Inflammatory macrophage treated with lipopolysaccharide for 1 hour (primary cell): Measurements from ENCODE around the gene TYW1.
"Not testable (repeated sequence)": the region's sequence is repeated elsewhere in the genome, so short reads cannot be mapped to it uniquely, and the experiment has no call there.

Source experiments
- DNase-seq, 2 donors: peaks; one replicate each; pipeline ENCODE4 v3.0.0-alpha.2; 2020 to 2022

TYW1 gene

DNA sequence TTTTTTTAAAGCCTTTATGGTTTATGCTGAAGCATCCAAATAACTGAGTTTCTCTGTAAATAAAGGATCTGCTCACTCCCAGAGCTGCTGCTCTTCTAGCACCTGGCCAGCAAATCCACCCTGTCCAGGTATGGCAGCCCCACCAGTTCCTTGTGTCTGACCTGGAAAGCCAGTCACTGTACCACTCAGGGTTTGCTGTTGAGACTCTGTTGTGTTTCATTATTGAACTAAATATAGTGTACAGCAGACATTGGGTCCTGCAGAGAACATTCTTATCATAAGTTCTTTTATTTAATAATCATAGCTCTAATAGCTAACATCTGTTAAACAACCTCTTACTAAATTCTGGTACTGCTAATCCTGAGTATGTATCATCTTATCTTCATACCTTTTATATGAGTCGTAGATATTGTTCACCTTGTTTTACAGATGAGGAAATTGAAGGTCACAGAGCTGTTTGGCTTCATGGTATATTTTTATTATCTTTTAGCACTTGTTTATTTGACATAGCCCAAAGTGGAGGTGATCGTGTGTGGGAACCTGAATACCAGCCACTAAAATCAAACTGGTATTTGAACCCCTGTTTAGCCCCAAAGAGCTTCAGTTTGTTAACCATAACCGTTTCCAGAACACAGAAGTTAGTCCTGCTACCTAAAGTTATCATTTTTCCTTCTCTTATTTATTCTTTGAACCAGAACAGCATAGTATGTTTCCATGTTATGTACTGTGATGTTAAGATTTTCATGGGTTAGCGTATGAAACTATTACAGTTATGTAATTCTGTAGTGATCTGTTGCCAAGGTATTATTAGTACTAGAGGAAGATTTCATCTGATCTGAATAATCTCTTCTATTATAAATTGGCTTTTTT, 139.2 kb downstream of the TYW1 start:
- not testable (repeated sequence) for DNase-seq

DNA sequence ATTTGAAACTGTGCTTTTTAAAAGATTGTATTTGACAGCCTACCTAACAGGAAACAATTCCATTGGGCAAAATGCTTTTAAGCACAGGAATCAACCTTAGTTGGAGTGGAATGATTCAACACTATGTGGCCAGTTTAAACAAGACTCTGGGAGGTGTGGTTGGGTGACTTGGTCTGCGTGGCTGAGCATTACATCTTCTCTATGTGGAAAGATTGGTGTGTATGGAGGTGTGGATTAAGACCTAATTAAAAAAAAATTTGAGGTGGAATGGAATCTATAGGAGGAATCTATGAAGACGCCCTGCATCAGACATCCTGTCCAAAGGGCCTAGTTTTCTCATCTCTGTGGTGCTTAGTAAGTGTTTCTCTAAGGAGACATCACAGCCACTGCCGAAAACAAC, 140.9 kb downstream of the TYW1 start:
- not testable (repeated sequence) for DNase-seq

DNA sequence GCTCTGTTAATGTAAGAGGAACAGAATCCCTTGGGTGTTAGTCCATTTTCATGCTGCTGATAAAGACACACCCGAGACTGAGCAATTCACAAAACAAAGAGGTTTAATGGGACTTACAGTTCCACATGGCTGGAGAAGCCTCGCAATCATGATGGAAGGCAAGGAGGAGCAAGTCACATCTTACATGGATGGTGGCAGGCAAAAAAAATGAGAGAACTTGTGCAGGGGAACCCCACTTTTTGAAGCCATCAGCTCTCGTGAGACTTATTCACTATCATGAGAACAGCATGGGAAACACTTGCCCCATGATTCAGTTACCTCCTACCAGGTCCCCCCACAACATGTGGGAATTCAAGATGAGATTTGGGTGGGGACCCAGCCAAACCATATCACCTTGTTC, 143.2 kb downstream of the TYW1 start:
- not testable (repeated sequence) for DNase-seq

DNA sequence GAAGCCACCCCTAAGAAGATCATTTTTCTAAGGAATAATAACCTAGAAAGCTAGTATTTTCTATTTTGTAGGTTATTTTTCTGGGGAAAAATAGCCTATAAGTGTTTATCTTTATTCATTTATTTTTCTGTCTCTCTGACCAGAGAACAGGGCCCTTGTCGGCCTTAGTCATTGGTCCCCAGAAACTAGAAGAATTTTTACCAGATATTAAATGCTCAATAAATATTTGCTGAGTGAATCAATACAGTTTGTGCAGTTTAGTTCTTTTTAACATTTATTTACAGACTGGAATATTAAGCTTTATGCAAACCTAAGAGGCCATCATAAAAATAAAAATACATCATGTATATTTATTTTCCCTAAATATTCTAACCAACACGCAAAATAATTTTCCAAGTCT, 144.4 kb downstream of the TYW1 start:
- DNase-seq = not testable (repeated sequence)

DNA sequence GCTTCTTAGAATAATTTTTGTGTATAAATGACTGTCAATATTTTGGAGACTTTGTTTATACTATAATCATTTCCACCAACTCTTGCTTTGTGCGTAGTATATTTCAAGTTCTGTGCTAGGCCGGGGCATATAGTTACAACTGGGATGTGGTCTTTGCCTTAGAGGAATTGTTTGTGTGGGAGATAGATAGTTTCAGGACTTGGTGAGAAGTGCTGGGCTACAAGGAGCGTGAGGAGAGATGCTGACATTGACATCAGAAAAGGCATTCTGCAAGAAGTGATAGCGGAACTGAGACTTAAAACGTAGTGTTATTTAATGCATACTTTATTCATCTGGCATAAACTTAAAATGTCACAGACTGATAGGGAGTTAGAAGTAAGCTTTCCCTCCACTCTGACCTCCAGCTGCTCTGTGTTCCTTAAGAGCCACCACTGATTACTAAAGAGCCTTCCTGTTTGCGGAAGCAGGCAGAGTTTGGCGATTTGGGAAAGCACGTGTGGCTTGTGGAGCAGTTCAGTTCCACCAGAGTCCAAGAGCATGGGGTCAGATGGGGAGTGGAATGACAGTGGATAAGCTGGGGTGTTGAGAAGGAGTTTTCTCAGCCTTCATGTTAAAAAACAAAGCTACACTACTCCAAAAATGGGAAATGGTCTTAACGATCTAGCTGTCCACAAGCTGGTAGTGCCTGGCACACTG, 146.6 kb downstream of the TYW1 start:
- peak in 1 of 2 donors; percentile 25 for DNase-seq

DNA sequence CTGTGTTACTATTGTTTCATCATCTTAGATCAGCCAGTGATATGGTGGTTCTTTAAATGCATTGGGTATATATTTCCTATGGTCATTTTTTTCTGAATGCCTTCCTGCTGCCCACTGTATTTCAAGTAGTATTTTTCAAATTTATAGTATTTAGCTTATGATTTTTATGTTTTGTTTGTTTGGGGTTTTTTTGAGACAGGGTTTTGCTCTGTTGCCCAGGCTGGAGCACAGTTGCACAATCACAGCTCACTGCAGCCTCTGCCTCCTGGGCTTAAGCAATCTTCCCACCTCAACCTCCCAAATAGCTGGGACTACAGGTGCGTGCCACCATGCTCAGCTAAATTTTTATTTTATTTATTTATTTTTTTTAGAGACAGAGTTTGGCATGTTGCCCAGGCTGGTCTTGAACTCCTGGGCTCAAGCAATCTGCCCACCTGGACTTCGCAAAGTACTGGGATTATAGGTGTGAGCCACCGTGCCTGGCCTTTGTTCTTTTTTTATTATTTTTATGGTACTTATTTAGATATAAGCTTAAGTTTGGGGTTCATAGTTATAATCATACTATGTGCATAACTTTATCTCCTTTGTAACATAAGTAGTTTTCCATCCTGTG, 149.1 kb downstream of the TYW1 start:
- DNase-seq = not testable (repeated sequence)

DNA sequence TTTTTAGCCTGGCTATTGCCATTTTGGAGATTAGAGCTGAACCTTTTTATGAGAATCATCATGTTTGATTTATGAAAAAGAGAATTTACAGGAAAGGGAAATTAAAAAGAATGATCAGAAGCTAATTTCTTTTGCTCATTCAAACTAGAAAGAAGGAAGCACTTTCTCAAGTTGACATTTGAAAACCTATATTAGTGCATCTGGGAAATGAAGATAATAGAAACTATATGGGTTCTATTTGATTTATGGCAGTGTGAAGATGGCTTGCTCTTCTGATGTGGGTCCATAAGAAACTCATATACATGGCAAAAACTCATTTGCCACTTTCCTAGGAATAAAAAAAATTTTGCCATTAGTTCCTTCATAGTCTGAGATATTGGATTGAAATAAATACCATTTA, 152.5 kb downstream of the TYW1 start:
- DNase-seq = not testable (repeated sequence)

DNA sequence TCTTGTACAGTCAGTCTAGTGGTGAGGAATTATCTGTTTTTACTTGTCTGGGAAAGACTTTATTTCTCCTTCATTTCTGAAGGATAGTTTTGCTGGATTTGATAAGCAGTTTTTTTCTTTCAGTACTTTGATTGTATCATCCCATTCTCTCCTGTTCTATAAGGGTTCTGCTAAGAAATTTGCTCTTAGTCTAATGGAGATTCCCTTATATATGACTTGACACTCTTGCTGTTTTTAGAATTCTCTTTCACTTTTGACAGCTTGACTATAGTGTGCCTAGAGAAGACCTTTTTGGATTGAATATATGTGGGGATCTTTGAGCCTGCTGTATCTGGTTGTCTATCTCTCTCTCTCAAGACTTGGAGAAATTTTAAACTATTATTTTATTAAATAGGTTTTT, 157.7 kb downstream of the TYW1 start:
- not testable (repeated sequence) for DNase-seq

DNA sequence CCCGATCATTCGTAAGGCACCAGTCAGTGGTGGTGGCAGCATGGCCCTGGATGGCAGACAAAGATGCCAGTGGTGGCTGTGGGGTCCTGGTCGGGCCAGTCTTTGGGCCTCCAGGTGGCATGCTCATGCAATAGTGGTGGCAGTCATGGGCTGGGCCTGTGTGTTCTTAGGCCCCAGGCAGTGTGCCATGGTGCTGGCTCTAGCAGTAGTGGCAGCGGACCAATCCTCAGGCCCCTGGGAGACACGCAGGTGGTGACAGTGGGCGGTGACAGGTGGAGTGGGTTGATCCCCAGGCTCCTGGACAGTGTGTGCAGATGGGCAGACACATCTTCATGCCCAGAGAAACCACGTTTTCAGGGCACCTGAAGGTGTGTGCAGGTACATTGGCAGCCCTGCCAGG, 159.4 kb downstream of the TYW1 start:
- not testable (repeated sequence) for DNase-seq

DNA sequence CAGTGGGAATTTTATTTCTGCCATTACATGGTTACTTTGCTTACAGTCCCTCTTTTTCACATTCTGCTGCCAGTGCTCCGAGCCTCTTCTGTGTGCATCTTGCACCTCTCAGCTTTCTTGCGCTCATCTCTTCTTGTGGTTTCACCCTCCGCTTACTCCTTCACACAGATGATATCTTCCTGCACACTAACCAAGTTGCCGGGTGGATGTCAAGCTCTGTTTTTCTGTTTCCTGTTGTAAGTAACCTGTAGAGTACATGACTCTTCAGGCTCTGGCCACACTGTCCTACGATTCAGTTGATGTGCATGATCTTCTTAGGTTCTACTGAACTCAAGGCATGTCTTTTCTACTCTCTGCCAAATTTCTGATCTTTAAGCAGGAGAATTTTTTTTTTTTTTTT, 166.7 kb downstream of the TYW1 start:
- DNase-seq = not testable (repeated sequence)

DNA sequence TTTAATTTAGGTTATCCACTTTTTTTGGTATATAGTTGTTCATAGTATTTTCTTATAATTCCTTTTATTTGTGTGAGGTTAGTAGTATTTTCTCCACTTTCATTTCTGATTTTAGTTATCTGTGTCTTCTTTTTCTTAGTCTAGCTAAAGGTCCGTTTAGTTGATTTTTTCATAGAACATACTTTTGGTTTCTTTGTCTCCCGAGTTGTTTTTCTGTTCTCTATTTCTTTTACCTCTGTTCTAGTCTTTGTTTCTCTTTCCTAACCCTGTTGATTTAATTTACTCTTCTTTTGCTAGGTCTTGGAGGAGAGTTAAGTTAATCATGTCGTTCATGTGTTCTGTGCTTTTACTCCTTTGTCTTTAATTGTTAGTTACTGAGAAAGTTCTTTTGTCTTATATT, 174.5 kb downstream of the TYW1 start:
- DNase-seq = not testable (repeated sequence)

DNA sequence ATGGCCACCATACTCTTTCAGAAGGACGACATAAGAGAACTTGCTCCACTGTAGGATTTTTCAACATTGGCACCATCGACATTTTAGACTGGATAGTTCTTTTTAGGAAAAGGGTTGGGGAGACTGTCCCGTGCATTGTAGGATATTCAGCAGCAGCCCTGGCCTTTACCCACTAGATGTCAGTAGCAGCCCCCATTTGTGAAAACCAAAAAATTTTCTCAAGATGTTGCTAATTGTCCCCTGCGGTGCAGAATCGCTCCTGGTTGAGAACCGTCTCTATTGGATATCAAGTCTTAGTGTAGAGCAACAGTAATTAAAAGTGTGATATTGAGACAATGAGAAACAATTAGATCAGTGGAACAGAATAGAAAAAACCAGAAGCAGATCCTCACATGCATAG, 180.1 kb downstream of the TYW1 start:
- DNase-seq = not testable (repeated sequence)

DNA sequence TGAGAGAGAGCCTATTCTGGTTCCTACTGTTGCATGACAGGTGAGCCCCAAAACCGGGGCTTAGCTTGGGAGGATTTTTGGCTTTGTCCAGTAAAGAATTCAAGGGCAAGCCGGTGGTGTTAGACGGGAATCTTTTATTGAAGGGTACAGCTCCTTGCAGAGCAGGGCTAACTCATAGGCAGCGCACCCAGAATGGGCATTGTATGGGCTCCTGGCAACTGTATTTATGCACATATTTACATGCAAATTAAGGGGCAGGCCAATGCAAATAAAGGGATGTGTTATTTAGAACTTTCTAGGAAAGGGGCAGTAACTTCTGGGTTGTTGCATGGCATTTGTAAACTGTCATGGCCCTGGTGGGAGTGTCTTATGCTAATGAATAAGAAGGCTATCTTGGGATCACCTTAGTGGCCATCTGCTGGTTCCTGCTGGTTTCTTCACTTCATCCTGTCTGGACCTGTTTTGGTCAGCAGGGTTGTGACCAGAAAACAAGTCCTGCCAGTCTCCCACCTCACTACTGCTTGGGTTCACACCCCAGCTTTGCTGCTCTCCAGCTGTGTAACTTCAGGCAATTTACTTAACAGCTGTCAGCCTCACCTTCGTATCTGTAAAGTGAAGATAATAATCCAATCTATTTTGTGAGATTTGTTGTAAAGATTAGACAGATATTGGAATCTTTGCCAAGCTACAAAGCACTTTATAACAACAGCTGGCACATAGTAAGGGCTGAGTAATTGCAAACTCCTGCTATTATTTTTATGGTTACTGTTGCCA, 182.5 kb downstream of the TYW1 start:
- DNase-seq = not testable (repeated sequence)

DNA sequence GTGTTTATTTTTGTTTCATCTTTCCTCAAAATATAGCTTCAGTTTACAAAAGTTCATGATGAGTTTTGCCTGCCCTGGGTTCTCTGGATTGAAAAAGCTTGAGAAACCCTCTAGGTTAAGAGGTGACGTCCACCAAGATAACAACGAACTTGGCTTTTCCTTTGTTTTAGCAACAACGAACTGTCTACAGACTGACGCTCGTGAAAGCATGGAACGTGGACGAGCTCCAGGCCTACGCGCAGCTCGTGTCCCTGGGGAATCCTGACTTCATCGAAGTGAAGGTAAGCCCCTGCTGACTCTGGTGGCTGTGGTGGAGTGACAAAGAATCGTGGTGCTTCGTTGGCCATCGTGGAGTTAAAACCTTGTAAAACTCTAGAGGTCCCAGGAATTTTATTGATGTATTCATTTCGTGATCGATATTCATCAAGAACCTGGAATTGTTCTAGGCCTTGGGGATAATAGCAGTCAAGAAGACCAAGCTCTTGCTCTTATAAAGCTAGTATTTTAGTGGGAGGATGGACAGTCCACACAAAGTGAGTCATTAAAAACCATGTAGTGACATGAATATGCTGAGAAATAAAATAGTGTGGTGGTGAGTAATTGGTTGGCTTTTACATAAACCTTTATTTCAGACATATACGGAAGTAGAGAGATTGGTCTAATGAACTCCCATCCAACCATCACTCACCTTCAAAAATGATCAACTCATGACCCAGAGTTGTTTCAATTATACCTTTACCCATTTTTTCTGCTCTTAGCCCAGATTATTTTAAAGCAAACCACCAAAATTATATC, 186.5 kb downstream of the TYW1 start:
- not testable (repeated sequence) for DNase-seq

DNA sequence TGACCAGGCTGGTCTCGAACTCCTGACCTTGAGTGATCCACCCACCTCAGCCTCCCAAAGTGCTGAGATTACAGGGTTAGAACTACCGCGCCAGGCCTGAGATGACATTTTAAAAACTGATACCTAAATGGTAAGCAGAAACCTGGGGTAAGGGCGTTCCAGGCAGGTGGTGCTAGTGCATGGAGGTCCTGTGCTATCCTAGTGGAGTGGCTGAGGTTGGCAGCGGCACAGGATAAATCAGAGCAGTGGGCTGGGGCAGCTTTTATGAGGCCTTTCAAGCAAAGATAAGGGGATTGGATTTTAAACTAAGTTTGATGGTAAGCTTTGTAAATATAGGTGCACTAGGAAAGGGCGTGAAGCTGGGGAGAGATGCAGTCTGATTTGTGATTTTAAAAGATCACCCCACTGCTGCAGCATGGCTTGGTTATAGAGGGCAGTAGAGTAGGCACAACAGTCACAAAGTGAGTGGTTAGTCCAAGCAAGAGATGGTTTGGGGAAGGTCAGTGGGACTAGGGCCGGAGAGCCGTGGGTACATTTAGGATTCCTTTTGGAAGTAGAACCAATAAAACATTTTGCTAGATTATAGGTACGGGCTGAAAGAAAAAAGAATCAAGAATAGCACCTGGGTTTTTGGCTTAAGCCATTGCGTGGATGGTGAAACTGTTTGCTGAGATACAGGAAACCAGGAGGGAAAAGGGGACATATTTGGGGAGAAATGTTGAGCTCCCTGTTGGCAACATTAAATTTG, 188.5 kb downstream of the TYW1 start:
- DNase-seq = not testable (repeated sequence)

DNA sequence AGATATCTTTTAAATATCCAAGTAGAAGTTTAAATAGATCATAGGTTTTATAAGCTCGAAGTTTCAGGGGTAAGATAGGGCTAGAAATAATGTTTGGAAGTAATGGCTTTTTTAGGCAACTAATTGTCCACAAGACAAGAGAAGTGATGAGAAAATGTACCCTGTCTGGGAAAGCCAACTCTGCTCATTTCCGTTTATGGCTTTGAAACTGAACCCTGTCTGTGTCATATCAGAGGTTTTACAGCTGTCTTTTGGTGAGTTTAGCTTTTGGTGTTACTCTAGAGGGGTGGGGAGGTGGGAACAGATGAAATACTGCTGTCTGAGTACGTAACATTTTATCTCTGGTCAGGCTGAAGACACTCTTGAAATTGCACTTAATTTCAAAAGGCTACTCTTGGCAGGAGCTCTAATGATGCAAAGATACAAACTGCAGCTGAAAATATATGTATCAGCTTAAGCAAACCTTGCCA, 189.1 kb downstream of the TYW1 start:
- not testable (repeated sequence) for DNase-seq

DNA sequence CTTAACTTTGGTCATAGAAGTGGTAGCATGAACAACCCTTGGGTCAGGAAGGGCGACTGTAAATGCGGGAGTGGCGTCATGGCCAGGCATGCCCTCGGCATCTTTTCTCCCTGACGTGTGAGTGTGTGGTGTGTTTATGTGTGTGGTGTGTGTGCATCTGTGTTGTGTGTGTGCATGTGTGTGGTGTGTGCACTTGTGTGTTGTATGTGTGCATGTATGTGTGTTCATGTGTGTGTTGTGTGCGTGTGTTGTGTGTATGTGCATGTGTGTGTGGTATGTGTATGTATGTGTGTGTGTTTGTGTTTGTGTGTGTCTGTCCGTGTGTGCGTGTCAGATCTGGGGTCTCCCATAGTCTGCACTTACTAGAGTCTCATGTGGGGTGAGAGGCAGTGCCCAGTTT, 192.5 kb downstream of the TYW1 start:
- DNase-seq = not testable (repeated sequence)

DNA sequence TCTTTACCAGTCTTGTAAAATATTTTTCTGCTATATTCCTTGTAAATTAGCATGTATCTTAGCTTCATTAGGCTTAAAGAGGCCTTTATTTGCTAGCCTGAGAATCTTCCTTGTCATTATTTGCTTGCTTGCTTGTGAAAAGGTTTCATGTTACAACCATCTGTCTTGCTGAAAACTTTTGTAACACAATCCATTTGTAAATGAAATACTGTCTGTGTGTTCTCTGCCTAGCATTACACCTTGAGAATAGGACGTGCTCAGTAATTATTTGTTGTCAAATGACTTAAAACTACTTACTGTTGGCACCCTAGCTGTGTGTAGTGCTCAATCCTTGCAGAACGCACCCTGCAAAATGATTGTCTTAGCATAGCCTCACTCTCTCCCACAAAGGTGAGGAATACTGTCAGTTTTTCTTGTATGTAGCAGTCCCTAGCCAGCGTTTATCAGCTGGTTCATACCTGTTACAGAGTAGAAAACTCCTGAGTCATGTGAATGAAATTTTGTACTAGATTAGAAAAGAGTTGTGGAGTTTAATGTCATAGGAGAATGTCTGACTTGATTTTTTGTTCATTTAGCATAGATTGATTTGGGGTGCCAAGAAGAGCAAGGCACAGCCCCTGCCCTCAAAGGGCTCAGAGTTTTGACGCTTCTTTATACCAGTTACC, 193.3 kb downstream of the TYW1 start:
- DNase-seq = not testable (repeated sequence)

DNA sequence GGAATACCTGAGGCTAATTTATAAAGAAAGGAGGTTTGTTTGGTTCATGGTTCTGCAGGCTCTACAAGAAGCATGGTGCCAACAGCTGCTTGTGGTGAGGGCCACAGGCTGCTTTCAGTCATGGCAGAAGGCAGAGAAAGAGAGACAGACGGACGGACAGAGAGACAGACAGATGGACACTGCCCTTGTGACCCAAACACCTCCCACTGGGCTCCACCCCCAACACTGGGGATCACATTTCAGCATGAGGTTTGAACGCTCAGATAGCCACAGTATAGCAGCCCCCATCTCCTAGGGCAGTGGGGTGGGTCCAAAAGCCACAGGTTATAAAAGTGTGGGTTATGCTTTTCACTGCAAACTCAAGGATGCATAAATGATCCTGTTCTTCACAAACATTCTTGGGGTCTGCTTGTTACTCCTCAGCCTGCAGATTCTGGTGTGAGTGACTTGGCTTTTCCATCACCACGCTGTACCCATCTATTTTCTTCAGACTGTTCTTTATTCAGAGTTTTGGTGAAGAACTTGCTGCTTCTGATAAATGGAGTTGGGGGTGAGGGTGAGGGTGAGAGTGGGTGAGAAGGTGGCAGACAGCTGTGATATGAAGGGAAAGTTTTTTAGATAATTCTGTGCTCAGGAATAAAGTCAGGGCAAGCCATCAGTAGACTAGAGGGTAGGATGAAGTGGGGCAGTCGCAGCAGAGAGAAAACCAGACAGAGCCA, 194.5 kb downstream of the TYW1 start:
- not testable (repeated sequence) for DNase-seq
